Measurements from ENCODE around the gene CERS4.

DNA sequence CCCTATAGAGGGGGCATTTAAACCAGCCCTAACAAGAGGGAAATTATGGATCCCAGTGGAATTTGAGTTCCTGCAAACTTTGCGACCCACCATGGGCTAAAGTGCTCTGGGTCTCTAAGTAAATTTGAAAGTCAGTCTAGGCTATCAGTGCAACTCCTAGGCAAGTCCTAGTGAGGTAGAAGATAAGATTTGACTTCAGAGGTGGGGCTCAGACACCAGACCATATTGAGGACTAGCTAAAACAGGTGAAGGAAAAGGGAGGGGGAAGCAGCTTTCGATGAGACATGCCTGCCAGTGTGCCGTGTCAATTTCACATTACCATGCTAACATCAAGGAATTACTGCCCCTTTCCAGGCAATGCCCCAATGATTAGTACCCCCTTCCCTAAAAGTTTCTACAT, 60.6 kb downstream of the CERS4 start:
- TF ChIP-seq, protein P1, sequence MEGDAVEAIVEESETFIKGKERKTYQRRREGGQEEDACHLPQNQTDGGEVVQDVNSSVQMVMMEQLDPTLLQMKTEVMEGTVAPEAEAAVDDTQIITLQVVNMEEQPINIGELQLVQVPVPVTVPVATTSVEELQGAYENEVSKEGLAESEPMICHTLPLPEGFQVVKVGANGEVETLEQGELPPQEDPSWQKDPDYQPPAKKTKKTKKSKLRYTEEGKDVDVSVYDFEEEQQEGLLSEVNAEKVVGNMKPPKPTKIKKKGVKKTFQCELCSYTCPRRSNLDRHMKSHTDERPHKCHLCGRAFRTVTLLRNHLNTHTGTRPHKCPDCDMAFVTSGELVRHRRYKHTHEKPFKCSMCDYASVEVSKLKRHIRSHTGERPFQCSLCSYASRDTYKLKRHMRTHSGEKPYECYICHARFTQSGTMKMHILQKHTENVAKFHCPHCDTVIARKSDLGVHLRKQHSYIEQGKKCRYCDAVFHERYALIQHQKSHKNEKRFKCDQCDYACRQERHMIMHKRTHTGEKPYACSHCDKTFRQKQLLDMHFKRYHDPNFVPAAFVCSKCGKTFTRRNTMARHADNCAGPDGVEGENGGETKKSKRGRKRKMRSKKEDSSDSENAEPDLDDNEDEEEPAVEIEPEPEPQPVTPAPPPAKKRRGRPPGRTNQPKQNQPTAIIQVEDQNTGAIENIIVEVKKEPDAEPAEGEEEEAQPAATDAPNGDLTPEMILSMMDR (conservative IDR thresholded peaks at IDR 0.05; ENCODE audit: low read depth, low read length), result no peak
- TF ChIP-seq EZH2 (IDR thresholded peaks at IDR 0.05; ENCODE audit: borderline replicate concordance, low read depth, low read length, poor library complexity, severe bottlenecking), result no peak

Data from A673 (cell line).